NCI-H2171 (cell line): Measurements from ENCODE around the gene REG4.
"Not testable (repeated sequence)": the region's sequence is repeated elsewhere in the genome, so short reads cannot be mapped to it uniquely, and the experiment has no call there.

Source experiments
- DNase-seq: peaks from one replicate; lab custom pipeline; 2025; lab: John Stamatoyannopoulos, UW

The REG4 gene

GRCh38 chr1:119811387-119811786 lies at the start of gene REG4:
Gene REG4, minus strand, starts transcription at chr1:119811460. Its CDS starts 2,691 bp downstream, at chr1:119808769.
- DNase-seq: no peak

- DNase-seq: no peak
These were observed 48.4 kb upstream of the REG4 start for GRCh38 chr1:119859647-119860046.

GRCh38 chr1:119858556-119859214 lies 47.4 kb upstream of the REG4 start:
- not testable (repeated sequence) for DNase-seq

- no peak for DNase-seq
These were observed 46.9 kb upstream of the REG4 start for GRCh38 chr1:119858126-119858525.

- DNase-seq: no peak
These were observed 41.9 kb upstream of the REG4 start for GRCh38 chr1:119853155-119853554.

- DNase-seq: not testable (repeated sequence)
These were observed 32.9 kb upstream of the REG4 start for GRCh38 chr1:119844206-119844605.

GRCh38 chr1:119841306-119841705 lies 30.0 kb upstream of the REG4 start:
- DNase-seq: no peak

- DNase-seq: no peak
These were observed 29.5 kb upstream of the REG4 start for GRCh38 chr1:119840745-119841144.

GRCh38 chr1:119838236-119838635 lies 27.0 kb upstream of the REG4 start:
- no peak for DNase-seq

GRCh38 chr1:119834990-119835389 lies 23.7 kb upstream of the REG4 start:
- no peak for DNase-seq

GRCh38 chr1:119831027-119831426 lies 19.8 kb upstream of the REG4 start:
- no peak for DNase-seq

GRCh38 chr1:119829625-119830024 lies 18.4 kb upstream of the REG4 start:
- DNase-seq: no peak

- not testable (repeated sequence) for DNase-seq
These were observed 17.7 kb upstream of the REG4 start for GRCh38 chr1:119829006-119829405.

GRCh38 chr1:119828266-119828665 lies 17.0 kb upstream of the REG4 start:
- DNase-seq: no peak

- no peak for DNase-seq
These were observed 15.8 kb upstream of the REG4 start for GRCh38 chr1:119827010-119827409.

- no peak for DNase-seq
These were observed 11.1 kb upstream of the REG4 start for GRCh38 chr1:119822406-119822805.

GRCh38 chr1:119818181-119818580 lies 6.9 kb upstream of the REG4 start:
- DNase-seq: no peak

- no peak for DNase-seq
These were observed 5.1 kb upstream of the REG4 start for GRCh38 chr1:119816407-119816806.

GRCh38 chr1:119815928-119816327 lies 4.7 kb upstream of the REG4 start:
- no peak for DNase-seq

- no peak for DNase-seq
These were observed 4.1 kb upstream of the REG4 start for GRCh38 chr1:119815361-119815760.

- no peak for DNase-seq
These were observed 3.0 kb upstream of the REG4 start for GRCh38 chr1:119814288-119814687.

- DNase-seq: no peak
These were observed 811 bp upstream of the REG4 start for GRCh38 chr1:119811985-119812557.

GRCh38 chr1:119808972-119809550 lies 2.2 kb downstream of the REG4 start:
- DNase-seq: peak; percentile 25

GRCh38 chr1:119808491-119808890 lies 2.8 kb downstream of the REG4 start:
- DNase-seq: no peak
